Measurements from ENCODE around the gene SHISAL2A. TPM values are rescaled to one million over a fixed set of nuclear protein-coding genes. Genes with fewer than 3 reads are reported as not detected.

SHISAL2A gene
- total and polyA plus RNA-seq, 2 of the 8 experiments (the other 6 are each of a cell fraction or from before 2014, with no cell fraction given), result 0.74 to 2.1 TPM

DNA sequence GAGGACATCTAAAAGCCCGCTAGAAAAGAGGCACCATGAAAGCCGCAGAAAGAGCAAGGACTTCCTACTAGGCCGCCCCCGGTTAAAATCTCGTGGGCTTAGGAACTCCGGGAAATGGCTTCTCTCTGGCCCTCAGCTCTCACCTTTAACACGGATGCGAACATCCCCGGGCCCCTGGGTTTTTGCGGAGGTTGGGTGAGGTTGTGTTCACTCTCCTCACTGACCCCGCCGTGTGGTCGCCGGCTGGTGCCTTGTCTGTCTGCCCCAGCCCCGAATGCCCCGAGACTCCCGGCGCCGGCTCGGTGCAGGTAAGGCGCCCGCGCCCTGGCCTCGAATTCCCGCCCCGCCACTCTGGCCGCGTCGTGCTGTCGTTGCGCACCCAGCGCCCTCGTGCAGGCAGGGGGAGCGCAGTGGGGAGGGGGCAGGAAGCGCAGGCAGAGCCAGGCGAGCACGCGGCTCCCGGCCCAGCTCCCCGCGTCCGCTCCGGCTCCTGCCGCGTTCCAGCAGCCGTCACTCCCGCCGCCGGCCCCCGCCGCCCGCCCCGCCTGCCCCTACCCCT is at the start of gene SHISAL2A (continued):
- no peak for TF ChIP-seq ASH2L (IDR thresholded peaks at IDR 0.05; ENCODE audit: low read length)
- TF ChIP-seq SP4 (IDR thresholded peaks at IDR 0.05; ENCODE audit: low read length), result no peak
- no peak for TF ChIP-seq CEBPB (IDR thresholded peaks at IDR 0.05; ENCODE audit: low read depth, low read length)
- TF ChIP-seq RBBP5 (IDR thresholded peaks at IDR 0.05; ENCODE audit: borderline replicate concordance, low read depth, low read length), result peak; percentile 53; the same call in 1 of the 2 replicates
- no peak for TF ChIP-seq GABPA (IDR thresholded peaks at IDR 0.05; ENCODE audit: borderline replicate concordance, insufficient read depth, low read length)
- 0 out of 2 replicates have a peak, but pooled peaks have one; percentile 14 for TF ChIP-seq SUZ12 (IDR thresholded peaks at IDR 0.05; ENCODE audit: low read length)
- no peak for TF ChIP-seq BRCA1 (IDR thresholded peaks at IDR 0.05; ENCODE audit: low read depth, low read length)
- no peak for TF ChIP-seq ZNF274 (IDR thresholded peaks at IDR 0.05; ENCODE audit: borderline replicate concordance, extremely low read depth, low read length)
- TF ChIP-seq POLR2A (IDR thresholded peaks at IDR 0.05; ENCODE audit: control extremely low read depth in 1 of 2, low read depth in 2 of 2, low read length in 2 of 2), result 0 out of 3 replicates have a peak, but pooled peaks of 1 of the 2 experiments have one; percentile 23
- no peak for TF ChIP-seq TBP (IDR thresholded peaks at IDR 0.05; ENCODE audit: low read depth, low read length)
- peak; percentile 12; the same call in 1 of the 2 replicates for TF ChIP-seq POLR2AphosphoS5 (IDR thresholded peaks at IDR 0.05; ENCODE audit: low read depth, low read length)
- TF ChIP-seq, protein P1, sequence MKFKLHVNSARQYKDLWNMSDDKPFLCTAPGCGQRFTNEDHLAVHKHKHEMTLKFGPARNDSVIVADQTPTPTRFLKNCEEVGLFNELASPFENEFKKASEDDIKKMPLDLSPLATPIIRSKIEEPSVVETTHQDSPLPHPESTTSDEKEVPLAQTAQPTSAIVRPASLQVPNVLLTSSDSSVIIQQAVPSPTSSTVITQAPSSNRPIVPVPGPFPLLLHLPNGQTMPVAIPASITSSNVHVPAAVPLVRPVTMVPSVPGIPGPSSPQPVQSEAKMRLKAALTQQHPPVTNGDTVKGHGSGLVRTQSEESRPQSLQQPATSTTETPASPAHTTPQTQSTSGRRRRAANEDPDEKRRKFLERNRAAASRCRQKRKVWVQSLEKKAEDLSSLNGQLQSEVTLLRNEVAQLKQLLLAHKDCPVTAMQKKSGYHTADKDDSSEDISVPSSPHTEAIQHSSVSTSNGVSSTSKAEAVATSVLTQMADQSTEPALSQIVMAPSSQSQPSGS (IDR thresholded peaks at IDR 0.05; ENCODE audit: low read length), result no peak
- no peak for TF ChIP-seq RXRA (IDR thresholded peaks at IDR 0.05; ENCODE audit: insufficient read depth, low read depth, low read length)
- TF ChIP-seq RFX5 (IDR thresholded peaks at IDR 0.05; ENCODE audit: borderline replicate concordance, low read depth, low read length), result no peak
- TF ChIP-seq NANOG (IDR thresholded peaks at IDR 0.05; ENCODE audit: insufficient read depth, low read depth, low read length, poor library complexity, severe bottlenecking), result no peak
- TF ChIP-seq KDM5A (IDR thresholded peaks at IDR 0.05; ENCODE audit: low read length), result no peak
- TF ChIP-seq, protein P2, sequence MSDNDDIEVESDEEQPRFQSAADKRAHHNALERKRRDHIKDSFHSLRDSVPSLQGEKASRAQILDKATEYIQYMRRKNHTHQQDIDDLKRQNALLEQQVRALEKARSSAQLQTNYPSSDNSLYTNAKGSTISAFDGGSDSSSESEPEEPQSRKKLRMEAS (IDR thresholded peaks at IDR 0.05), result peak; percentile 100
- peak; percentile 41; the same call in 1 of the 2 replicates for TF ChIP-seq TEAD4 (IDR thresholded peaks at IDR 0.05; ENCODE audit: low read depth, low read length)
- no peak for TF ChIP-seq CHD2 (IDR thresholded peaks at IDR 0.05; ENCODE audit: low read length)
- no peak for TF ChIP-seq ATF3 (IDR thresholded peaks at IDR 0.05; ENCODE audit: insufficient read depth, low read depth, low read length)
- TF ChIP-seq CHD1 (IDR thresholded peaks at IDR 0.05; ENCODE audit: low read depth, low read length), result no peak
- no peak for TF ChIP-seq SIRT6 (IDR thresholded peaks at IDR 0.05; ENCODE audit: low read length)
- TF ChIP-seq EZH2 (IDR thresholded peaks at IDR 0.05; ENCODE audit: low read depth, low read length, severe bottlenecking), result peak; percentile 54
- TF ChIP-seq KDM4A (IDR thresholded peaks at IDR 0.05; ENCODE audit: low read depth, low read length, severe bottlenecking), result peak; percentile 96

All from H1 (cell line).